Placental epithelial cell (primary cell): ENCODE results near the gene CIITA. TPM values are rescaled to one million over a fixed set of nuclear protein-coding genes. Genes with fewer than 3 reads are reported as not detected.

ENCODE experiments used
- total RNA-seq: library from RNA; depleted of rRNA; stranded (reverse); fragments of >200 nt; gene quantifications from 2 replicates; pipeline ENCODE4 v1.2.3, GENCODE V29; 2012

Gene CIITA
- total RNA-seq = 0.33 and 0.79 TPM in 2 replicates

GRCh38 chr16:10876799-10877341, at the start of gene CIITA:
Gene CIITA (plus strand): TSS chr16:10877202. CDS start chr16:10877331, 129 bp downstream.

DNA sequence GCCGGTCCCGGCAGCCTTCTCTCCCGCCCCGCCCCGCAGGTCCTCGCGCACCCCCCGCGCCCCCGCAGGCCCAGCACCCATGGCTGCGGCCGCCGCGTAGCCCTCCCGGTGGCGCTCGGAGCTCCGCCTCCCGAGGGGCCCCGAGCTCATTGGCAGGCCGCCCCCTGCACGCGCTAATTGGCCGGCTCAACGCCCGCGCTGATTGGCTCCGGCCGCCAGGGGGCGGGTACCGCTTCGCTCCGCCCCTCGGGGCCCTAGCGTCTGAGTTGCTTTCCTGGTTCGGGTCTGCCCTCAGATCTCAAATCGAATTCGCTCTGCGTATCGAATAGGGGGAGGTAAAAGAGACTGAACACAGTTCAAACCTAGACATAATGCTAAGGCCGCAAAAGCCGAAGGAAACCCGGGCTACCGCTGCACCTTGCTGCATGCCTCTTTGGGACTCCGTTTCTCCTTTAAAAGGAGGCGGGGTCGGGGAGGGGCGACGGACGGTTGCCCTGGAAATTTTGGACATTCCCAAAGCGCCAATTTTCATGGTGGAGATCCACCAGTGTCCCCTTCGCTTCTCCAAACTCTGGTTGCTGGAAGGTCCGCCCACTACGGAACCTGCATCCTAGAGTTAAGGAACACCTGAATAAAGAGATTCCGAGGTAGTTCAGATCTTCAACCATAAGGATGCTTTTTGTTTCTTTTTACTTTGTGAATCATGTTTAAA, 65.5 kb downstream of the CIITA start, which contains the start of gene DEXI:
TSS of gene DEXI (minus strand) at position 117 of the 712 bp plus-strand sequence. CDS start 463 bp downstream, outside the sequence.

GRCh38 chr16:10944249-10945064, 67.5 kb downstream of the CIITA start, which contains the start of gene CLEC16A:
Gene CLEC16A (plus strand): TSS chr16:10944564. CDS start chr16:10944718, 154 bp downstream.

Other genes with a start within 250 kb of the CIITA start
- 0.39 TPM in 1 of 2 replicates, not detected in the other for gene TEKT5, start 182.3 kb upstream of the CIITA start, total RNA-seq
- gene NUBP1, start 133.4 kb upstream of the CIITA start, total RNA-seq = 16.5 and 24.7 TPM in 2 replicates
- gene TVP23A, start 58.4 kb upstream of the CIITA start, total RNA-seq = not detected in 2 replicates
- gene DEXI, start 65.3 kb downstream of the CIITA start, total RNA-seq = 61.5 and 67.5 TPM in 2 replicates
- 44.4 and 45.2 TPM in 2 replicates for gene CLEC16A, start 67.4 kb downstream of the CIITA start, total RNA-seq